GM18508 (cell line): ENCODE results near the gene CSF2.
"Not testable (repeated sequence)": the region's sequence is repeated elsewhere in the genome, so short reads cannot be mapped to it uniquely, and the experiment has no call there.

Experiments used
- ATAC-seq: cut with Tn5 transposase; IDR thresholded peaks from one replicate; pipeline ENCODE4 v1.9.1; 2021; ENCODE audit warnings: moderate number of reproducible peaks; ENCODE audit not compliant: insufficient read depth, unreplicated experiment

The CSF2 gene

GRCh38 chr5:132103332-132103951, 29.9 kb downstream of the CSF2 start:
- ATAC-seq, result peak; percentile 54

- ATAC-seq, result no peak
Observed at GRCh38 chr5:132103969-132104391, 30.4 kb downstream of the CSF2 start.

GRCh38 chr5:132104556-132104955, 31.0 kb downstream of the CSF2 start:
- no peak for ATAC-seq

GRCh38 chr5:132105688-132106087, 32.1 kb downstream of the CSF2 start:
- ATAC-seq, result no peak

- ATAC-seq, result not testable (repeated sequence)
Observed at GRCh38 chr5:132108495-132108894, 34.9 kb downstream of the CSF2 start.

GRCh38 chr5:132108957-132109356, 35.4 kb downstream of the CSF2 start:
- ATAC-seq, result not testable (repeated sequence)

GRCh38 chr5:132109494-132110053, 36.0 kb downstream of the CSF2 start:
- no peak for ATAC-seq

- ATAC-seq, result no peak
Observed at GRCh38 chr5:132110195-132110594, 36.6 kb downstream of the CSF2 start.

- ATAC-seq, result no peak
Observed at GRCh38 chr5:132110930-132111329, 37.3 kb downstream of the CSF2 start.

GRCh38 chr5:132112111-132112510, 38.5 kb downstream of the CSF2 start:
- ATAC-seq, result no peak

GRCh38 chr5:132114150-132115121, 40.8 kb downstream of the CSF2 start:
- ATAC-seq, result no peak

GRCh38 chr5:132115375-132115774, 41.8 kb downstream of the CSF2 start:
- ATAC-seq, result no peak

- ATAC-seq, result no peak
Observed at GRCh38 chr5:132116072-132116471, 42.5 kb downstream of the CSF2 start.

GRCh38 chr5:132116909-132117489, 43.4 kb downstream of the CSF2 start:
- ATAC-seq, result not testable (repeated sequence)

- ATAC-seq, result not testable (repeated sequence)
Observed at GRCh38 chr5:132120717-132121116, 47.1 kb downstream of the CSF2 start.

- not testable (repeated sequence) for ATAC-seq
Observed at GRCh38 chr5:132122971-132123370, 49.4 kb downstream of the CSF2 start.

GRCh38 chr5:132123578-132123977, 50.0 kb downstream of the CSF2 start:
- ATAC-seq, result not testable (repeated sequence)
